ENCODE data around the gene PROX1.

GRCh38 chr1:213995603-213996002, 7.8 kb downstream of the PROX1 start:
- TF ChIP-seq CTCF (IDR thresholded peaks at IDR 0.05) (no peak), POLR2A (IDR thresholded peaks at IDR 0.05) (no peak)

Measured in breast epithelium (tissue), 3 donors.